SK-N-SH treated with all-trans-retinoic acid at 6 μM for 48 hours (cell line): ENCODE measurements around the gene SARS1.

ENCODE experiments used
- ATAC-seq: fragments of 200-7000 bp; cut with Tn5 transposase; 3 replicates; pipeline ENCODE4 v1.9.1; 2020; ENCODE audit warnings: mild to moderate bottlenecking, moderate library complexity
- ARNTL ChIP-seq: fragments of 450-650 bp; formaldehyde crosslinking; IDR thresholded peaks from 2 replicates; pipeline ENCODE4 v1.5.0; 2020; ENCODE audit warnings: low read depth, mild to moderate bottlenecking, moderate library complexity, borderline replicate concordance
- BACH2 ChIP-seq: fragments of 250-450 bp; sonication (Bioruptor Pico); IDR thresholded peaks from 2 replicates; pipeline ENCODE4 v1.9.0; 2021; ENCODE audit warnings: mild to moderate bottlenecking, borderline replicate concordance
- CSDC2 ChIP-seq: fragments of 250-450 bp; sonication (Bioruptor Pico); IDR thresholded peaks from 2 replicates; pipeline ENCODE4 v1.5.0; 2020; ENCODE audit warnings: mild to moderate bottlenecking, moderate library complexity
- ESRRG ChIP-seq: fragments of 250-450 bp; sonication (Bioruptor Pico); IDR thresholded peaks from 2 replicates; pipeline ENCODE4 v1.6.1; 2021; ENCODE audit warnings: mild to moderate bottlenecking
- GLIS3 ChIP-seq: fragments of 250-450 bp; sonication (Bioruptor Pico); IDR thresholded peaks from 2 replicates; pipeline ENCODE4 v1.5.0; 2020; ENCODE audit warnings: mild to moderate bottlenecking, moderate library complexity
- ISL1 ChIP-seq: fragments of 250-450 bp; sonication (Bioruptor Pico); IDR thresholded peaks from 2 replicates; pipeline ENCODE4 v2.1.2; 2022; ENCODE audit warnings: mild to moderate bottlenecking, moderate library complexity
- OSR1 ChIP-seq: fragments of 250-450 bp; sonication (Bioruptor Pico); IDR thresholded peaks from 2 replicates; pipeline ENCODE4 v1.8.0; 2022; ENCODE audit warnings: moderate library complexity, mild to moderate bottlenecking, inconsistent platforms
- PPARA ChIP-seq: fragments of 250-450 bp; sonication (Bioruptor Pico); IDR thresholded peaks from 2 replicates; pipeline ENCODE4 v1.5.0; 2020; ENCODE audit warnings: mild to moderate bottlenecking, borderline replicate concordance
- RARB ChIP-seq: fragments of 250-450 bp; sonication (Bioruptor Pico); IDR thresholded peaks from 2 replicates; pipeline ENCODE4 v1.8.0; 2021; ENCODE audit warnings: mild to moderate bottlenecking, moderate library complexity
- SNAI2 ChIP-seq: fragments of 250-450 bp; sonication (Bioruptor Pico); IDR thresholded peaks from 2 replicates; pipeline ENCODE4 v1.5.0; 2020; ENCODE audit warnings: mild to moderate bottlenecking, moderate library complexity
- TOX ChIP-seq: fragments of 250-450 bp; sonication (Bioruptor Pico); IDR thresholded peaks from 2 replicates; pipeline ENCODE4 v1.8.0; 2021; ENCODE audit warnings: mild to moderate bottlenecking, moderate library complexity, borderline replicate concordance
- ZC3H10 ChIP-seq: fragments of 250-450 bp; sonication (Bioruptor Pico); IDR thresholded peaks from 2 replicates; pipeline ENCODE4 v1.5.1; 2021; ENCODE audit warnings: mild to moderate bottlenecking, moderate library complexity
- ZFP3 ChIP-seq: fragments of 250-450 bp; sonication (Bioruptor Pico); IDR thresholded peaks from 2 replicates; pipeline ENCODE4 v1.5.0; 2020; ENCODE audit warnings: mild to moderate bottlenecking, moderate library complexity
- ZFP30 ChIP-seq: fragments of 450-650 bp; formaldehyde crosslinking; IDR thresholded peaks from 2 replicates; pipeline ENCODE4 v1.5.0; 2022; ENCODE audit warnings: mild to moderate bottlenecking, moderate library complexity
- ZNF565 ChIP-seq: fragments of 450-650 bp; formaldehyde crosslinking; conservative IDR thresholded peaks from 2 replicates; pipeline ENCODE4 v1.5.0; 2020; ENCODE audit warnings: low read depth, mild to moderate bottlenecking, moderate library complexity
- ZNF70 ChIP-seq: fragments of 450-650 bp; formaldehyde crosslinking; IDR thresholded peaks from 2 replicates; pipeline ENCODE4 v1.5.0; 2020; ENCODE audit warnings: mild to moderate bottlenecking, moderate library complexity
- ZNF8 ChIP-seq: fragments of 450-650 bp; formaldehyde crosslinking; IDR thresholded peaks from 2 replicates; pipeline ENCODE4 v1.5.0; 2020; ENCODE audit warnings: mild to moderate bottlenecking, moderate library complexity
- TF ChIP-seq, protein P1 (sequence below): fragments of 250-450 bp; sonication (Bioruptor Pico); IDR thresholded peaks from 2 replicates; pipeline ENCODE4 v1.5.0; 2020; ENCODE audit warnings: mild to moderate bottlenecking, moderate library complexity
- TF ChIP-seq, protein P2 (sequence below): fragments of 250-450 bp; sonication (Bioruptor Pico); IDR thresholded peaks from 2 replicates; pipeline ENCODE4 v1.8.0; 2020; ENCODE audit warnings: mild to moderate bottlenecking, moderate library complexity, borderline replicate concordance
- TF ChIP-seq, protein P3 (sequence below): fragments of 250-450 bp; sonication (Bioruptor Pico); IDR thresholded peaks from 2 replicates; pipeline ENCODE4 v1.5.1; 2021; ENCODE audit warnings: mild to moderate bottlenecking, moderate library complexity
- TF ChIP-seq, protein P4 (sequence below): fragments of 250-450 bp; sonication (Bioruptor Pico); IDR thresholded peaks from 2 replicates; pipeline ENCODE4 v1.5.1; 2020; ENCODE audit warnings: low read depth, mild to moderate bottlenecking, moderate library complexity

Gene SARS1

DNA sequence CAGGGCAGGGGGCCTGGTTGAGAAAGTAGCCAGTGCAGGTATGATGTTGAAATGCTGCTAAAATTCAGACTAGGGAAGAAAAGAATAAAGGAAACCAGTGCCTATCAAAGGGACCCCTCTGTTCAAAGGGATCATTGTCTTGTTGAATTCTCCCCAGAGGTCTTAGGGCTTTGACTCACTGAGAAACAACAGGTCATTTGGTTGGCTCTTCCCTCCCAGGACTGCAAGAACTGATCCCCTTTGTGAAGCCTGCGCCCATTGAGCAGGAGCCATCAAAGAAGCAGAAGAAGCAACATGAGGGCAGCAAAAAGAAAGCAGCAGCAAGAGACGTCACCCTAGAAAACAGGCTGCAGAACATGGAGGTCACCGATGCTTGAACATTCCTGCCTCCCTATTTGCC is 23.8 kb downstream of the SARS1 start:
- no peak for ATAC-seq
- TF ChIP-seq ZNF8 (CRISPR knock-in tag) = no peak
- no peak for TF ChIP-seq CSDC2 (CRISPR knock-in tag)
- TF ChIP-seq, protein P1, sequence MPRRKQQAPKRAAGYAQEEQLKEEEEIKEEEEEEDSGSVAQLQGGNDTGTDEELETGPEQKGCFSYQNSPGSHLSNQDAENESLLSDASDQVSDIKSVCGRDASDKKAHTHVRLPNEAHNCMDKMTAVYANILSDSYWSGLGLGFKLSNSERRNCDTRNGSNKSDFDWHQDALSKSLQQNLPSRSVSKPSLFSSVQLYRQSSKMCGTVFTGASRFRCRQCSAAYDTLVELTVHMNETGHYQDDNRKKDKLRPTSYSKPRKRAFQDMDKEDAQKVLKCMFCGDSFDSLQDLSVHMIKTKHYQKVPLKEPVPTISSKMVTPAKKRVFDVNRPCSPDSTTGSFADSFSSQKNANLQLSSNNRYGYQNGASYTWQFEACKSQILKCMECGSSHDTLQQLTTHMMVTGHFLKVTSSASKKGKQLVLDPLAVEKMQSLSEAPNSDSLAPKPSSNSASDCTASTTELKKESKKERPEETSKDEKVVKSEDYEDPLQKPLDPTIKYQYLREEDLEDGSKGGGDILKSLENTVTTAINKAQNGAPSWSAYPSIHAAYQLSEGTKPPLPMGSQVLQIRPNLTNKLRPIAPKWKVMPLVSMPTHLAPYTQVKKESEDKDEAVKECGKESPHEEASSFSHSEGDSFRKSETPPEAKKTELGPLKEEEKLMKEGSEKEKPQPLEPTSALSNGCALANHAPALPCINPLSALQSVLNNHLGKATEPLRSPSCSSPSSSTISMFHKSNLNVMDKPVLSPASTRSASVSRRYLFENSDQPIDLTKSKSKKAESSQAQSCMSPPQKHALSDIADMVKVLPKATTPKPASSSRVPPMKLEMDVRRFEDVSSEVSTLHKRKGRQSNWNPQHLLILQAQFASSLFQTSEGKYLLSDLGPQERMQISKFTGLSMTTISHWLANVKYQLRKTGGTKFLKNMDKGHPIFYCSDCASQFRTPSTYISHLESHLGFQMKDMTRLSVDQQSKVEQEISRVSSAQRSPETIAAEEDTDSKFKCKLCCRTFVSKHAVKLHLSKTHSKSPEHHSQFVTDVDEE (CRISPR knock-in tag) = no peak
- no peak for TF ChIP-seq RARB
- TF ChIP-seq PPARA (CRISPR knock-in tag) = no peak
- TF ChIP-seq BACH2 (CRISPR knock-in tag) = no peak
- no peak for TF ChIP-seq ZC3H10 (CRISPR knock-in tag)
- no peak for TF ChIP-seq ARNTL (CRISPR knock-in tag)
- no peak for TF ChIP-seq ISL1 (CRISPR knock-in tag)

DNA sequence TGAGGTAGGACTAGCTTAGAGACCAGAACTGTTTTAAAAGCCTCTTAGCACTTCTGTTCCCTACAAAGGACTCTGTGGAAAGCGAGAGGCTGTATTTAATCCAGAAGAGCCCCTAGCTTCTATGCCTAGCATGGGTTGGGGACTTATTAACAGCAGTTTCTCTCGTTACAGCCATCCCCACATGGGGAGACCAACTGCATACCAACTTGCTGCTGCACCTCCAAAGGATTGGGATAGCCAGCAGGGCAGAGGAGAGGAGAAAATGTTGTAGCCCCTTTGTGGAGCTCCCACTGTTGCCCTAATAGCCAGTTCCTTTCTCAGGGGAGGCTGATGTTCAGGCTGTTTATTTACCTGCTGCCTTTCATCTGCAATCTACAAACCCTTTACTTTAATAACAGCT is 24.7 kb downstream of the SARS1 start:
- TF ChIP-seq PPARA (CRISPR knock-in tag) (no peak), ZFP30 (CRISPR knock-in tag) (no peak), ISL1 (CRISPR knock-in tag) (no peak), ZFP3 (CRISPR knock-in tag) (no peak), BACH2 (CRISPR knock-in tag) (no peak), OSR1 (CRISPR knock-in tag) (no peak)
- TF ChIP-seq, protein P2, sequence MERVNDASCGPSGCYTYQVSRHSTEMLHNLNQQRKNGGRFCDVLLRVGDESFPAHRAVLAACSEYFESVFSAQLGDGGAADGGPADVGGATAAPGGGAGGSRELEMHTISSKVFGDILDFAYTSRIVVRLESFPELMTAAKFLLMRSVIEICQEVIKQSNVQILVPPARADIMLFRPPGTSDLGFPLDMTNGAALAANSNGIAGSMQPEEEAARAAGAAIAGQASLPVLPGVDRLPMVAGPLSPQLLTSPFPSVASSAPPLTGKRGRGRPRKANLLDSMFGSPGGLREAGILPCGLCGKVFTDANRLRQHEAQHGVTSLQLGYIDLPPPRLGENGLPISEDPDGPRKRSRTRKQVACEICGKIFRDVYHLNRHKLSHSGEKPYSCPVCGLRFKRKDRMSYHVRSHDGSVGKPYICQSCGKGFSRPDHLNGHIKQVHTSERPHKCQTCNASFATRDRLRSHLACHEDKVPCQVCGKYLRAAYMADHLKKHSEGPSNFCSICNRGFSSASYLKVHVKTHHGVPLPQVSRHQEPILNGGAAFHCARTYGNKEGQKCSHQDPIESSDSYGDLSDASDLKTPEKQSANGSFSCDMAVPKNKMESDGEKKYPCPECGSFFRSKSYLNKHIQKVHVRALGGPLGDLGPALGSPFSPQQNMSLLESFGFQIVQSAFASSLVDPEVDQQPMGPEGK = no peak
- no peak for ATAC-seq

DNA sequence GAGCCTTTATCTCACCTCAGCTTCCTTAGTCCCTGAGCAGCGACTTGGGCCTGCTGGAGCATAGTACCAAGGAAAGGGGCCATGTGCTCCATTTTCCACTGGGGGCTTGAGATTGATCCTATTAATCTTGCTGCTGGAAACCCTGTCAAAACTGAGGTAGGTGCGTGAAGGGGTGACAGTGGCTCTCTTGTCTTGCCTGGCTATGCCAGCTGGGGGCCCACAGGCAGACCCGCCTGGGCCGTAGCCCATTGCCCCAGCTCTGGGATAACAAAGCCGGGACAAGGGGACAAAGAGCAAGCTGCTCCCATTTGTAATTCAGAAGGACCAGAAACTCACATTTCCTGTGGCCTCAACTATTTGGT is 25.3 kb downstream of the SARS1 start:
- TF ChIP-seq ZNF70 = no peak
- no peak for TF ChIP-seq ESRRG (CRISPR knock-in tag)
- no peak for TF ChIP-seq ARNTL (CRISPR knock-in tag)
- no peak for TF ChIP-seq TOX
- no peak for TF ChIP-seq GLIS3
- TF ChIP-seq, protein P1 (CRISPR knock-in tag) = no peak
- TF ChIP-seq, protein P2 = no peak
- TF ChIP-seq SNAI2 (CRISPR knock-in tag) = no peak
- no peak for TF ChIP-seq PPARA (CRISPR knock-in tag)
- no peak for TF ChIP-seq ZC3H10 (CRISPR knock-in tag)
- TF ChIP-seq ZNF8 (CRISPR knock-in tag) = no peak
- no peak for TF ChIP-seq BACH2 (CRISPR knock-in tag)
- TF ChIP-seq, protein P3, sequence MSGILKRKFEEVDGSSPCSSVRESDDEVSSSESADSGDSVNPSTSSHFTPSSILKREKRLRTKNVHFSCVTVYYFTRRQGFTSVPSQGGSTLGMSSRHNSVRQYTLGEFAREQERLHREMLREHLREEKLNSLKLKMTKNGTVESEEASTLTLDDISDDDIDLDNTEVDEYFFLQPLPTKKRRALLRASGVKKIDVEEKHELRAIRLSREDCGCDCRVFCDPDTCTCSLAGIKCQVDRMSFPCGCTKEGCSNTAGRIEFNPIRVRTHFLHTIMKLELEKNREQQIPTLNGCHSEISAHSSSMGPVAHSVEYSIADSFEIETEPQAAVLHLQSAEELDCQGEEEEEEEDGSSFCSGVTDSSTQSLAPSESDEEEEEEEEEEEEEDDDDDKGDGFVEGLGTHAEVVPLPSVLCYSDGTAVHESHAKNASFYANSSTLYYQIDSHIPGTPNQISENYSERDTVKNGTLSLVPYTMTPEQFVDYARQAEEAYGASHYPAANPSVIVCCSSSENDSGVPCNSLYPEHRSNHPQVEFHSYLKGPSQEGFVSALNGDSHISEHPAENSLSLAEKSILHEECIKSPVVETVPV (CRISPR knock-in tag) = no peak
- TF ChIP-seq ZFP3 (CRISPR knock-in tag) = no peak
- TF ChIP-seq CSDC2 (CRISPR knock-in tag) = no peak
- TF ChIP-seq, protein P4, sequence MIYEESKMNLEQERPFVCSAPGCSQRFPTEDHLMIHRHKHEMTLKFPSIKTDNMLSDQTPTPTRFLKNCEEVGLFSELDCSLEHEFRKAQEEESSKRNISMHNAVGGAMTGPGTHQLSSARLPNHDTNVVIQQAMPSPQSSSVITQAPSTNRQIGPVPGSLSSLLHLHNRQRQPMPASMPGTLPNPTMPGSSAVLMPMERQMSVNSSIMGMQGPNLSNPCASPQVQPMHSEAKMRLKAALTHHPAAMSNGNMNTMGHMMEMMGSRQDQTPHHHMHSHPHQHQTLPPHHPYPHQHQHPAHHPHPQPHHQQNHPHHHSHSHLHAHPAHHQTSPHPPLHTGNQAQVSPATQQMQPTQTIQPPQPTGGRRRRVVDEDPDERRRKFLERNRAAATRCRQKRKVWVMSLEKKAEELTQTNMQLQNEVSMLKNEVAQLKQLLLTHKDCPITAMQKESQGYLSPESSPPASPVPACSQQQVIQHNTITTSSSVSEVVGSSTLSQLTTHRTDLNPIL (CRISPR knock-in tag) = no peak
- no peak for TF ChIP-seq RARB
- no peak for TF ChIP-seq ZNF565 (CRISPR knock-in tag)

More for the DNA sequence above, 25.3 kb downstream of the SARS1 start:
- no peak for ATAC-seq
